ENCODE results near the gene ZDHHC6.
"Not testable (repeated sequence)": the region's sequence is repeated elsewhere in the genome, so short reads cannot be mapped to it uniquely, and the experiment has no call there.

Gene ZDHHC6

DNA sequence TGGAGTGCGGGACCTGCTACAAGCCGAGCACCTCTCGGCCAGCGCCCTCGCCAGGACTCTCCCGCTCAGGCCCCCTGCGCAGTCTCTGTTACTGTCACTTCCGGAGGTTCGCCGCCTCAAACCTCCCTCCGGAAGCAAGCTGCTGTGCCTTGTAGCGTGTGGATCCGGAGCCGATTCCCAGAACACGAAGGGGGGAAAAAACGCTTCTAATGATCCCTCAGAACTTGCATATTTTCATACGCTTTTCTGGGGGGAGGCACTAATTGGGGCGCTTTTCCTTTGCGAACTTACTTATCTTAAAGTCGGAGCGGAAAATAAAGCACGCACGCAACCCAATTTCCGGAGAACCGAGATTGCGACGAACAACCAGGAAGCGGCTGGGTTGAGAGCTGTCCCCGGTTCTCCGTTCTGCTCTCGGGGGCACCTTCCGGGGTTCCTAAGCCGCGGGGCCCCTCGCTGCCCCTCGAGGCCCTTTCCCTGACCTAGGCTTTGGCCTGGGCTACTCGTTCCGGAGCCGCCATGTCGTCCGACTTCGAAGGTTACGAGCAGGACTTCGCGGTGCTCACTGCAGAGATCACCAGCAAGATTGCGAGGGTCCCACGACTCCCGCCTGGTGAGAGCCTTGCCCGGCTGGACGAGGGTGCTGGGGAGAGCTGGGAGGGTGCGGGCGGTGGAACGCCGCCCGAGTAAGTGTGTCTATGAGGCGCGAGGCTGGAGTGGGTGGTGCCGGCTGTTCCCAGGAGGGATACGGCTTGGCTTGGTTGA, at the start of gene ZDHHC6, which contains the start of gene VTI1A:
Gene ZDHHC6 (minus strand): TSS at position 60 of the 765 bp plus-strand sequence. CDS start 1,478 bp downstream, outside the sequence.
Gene VTI1A (plus strand): TSS at position 361 of the 765 bp plus-strand sequence. CDS start 159 bp downstream, at position 520.
- DNase-seq (ENCODE audit: low read depth), result peak; percentile 54

GRCh38 chr10:112492736-112493135, 46.0 kb upstream of the ZDHHC6 start:
- DNase-seq (ENCODE audit: low read depth), result no peak

- DNase-seq (ENCODE audit: low read depth), result no peak
These were observed 44.4 kb upstream of the ZDHHC6 start for GRCh38 chr10:112491144-112491543.

- DNase-seq (ENCODE audit: low read depth), result no peak
These were observed 43.8 kb upstream of the ZDHHC6 start for GRCh38 chr10:112490545-112490944.

DNA sequence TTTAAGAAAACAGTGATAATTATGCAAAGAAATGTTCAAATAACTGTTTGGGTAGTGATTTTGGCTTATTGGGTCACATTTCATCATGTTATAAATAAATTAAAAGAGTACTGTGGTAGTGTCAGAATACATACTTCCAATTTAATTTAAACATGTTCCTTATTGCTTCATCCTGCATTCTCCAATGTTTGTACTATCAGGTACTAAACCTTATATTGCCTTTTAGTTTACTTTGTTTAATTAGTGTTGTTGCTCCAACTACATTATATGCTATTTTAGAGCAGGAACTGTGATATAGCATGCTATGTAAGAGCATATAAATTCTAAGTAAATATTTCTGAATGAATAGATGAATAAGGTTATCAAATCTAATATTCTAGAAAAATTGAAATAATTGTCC, 41.2 kb upstream of the ZDHHC6 start:
- no peak for DNase-seq (ENCODE audit: low read depth)

DNA sequence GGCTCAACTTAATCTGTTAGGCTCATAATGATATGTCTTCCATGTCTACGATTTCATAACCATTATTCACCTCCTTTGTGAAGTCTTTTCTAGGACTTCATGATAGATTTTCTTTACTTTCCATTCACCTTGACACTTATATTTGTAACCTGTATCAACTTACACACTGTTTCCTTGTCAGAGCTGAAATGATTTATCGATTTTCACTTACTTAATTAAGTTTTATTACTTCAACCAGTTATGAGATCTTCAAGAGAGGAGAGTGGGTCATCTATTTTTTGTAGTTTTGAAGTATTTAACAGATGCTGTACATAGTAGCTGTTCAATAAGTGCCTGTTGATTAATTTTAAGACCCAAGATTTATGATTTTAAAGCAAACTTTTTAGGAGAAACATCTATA, 37.7 kb upstream of the ZDHHC6 start:
- DNase-seq (ENCODE audit: low read depth), result no peak

DNA sequence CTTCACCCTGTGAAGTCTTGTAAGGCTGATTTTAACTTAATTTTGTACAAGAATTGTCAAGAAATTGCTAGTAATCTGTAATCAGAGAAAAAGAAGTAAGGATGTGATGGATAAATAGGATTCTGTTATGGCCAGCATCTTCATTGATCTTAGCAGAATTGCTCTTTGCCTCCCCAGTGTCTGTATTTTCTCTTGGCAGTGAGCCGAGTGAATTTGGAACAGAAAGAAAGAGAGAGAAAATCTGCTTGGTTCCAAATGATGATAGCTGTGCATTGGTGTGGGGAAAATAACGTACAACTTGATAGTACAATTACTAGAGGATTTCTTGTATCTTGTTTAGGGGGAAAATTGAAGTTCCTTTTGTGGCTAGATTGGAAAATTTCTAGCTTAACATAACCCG, 34.9 kb upstream of the ZDHHC6 start:
- DNase-seq (ENCODE audit: low read depth), result no peak

GRCh38 chr10:112475575-112476218, 29.0 kb upstream of the ZDHHC6 start:
- DNase-seq (ENCODE audit: low read depth), result no peak

DNA sequence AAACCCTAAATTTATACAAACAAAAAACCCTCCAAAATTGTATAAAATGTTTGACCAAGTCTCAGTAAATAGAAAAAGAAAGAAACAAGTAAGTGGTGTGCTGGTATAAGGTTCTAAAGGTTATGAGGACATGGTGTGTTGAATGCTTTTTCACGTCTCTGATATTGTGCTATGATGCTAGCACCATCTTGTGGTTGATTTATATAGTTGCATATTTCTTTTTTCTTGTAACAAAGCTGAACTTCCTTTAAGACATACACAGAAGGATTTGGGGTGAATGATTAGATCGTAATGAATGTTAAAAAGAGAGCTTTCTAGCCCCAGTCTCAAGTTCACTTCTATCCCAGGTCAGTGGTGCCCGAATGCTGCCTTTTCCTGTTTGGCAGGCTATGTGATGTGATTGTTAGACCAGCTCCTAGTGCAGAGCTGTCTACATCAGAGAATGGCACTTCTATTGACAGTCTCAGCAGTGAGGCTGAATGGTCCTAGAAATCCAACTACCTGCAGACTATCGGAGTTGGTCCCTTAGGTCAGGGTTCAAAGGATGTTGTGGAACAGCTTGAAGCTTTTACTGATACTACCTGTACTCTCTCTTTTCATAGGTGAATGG, 25.3 kb upstream of the ZDHHC6 start:
- no peak for DNase-seq (ENCODE audit: low read depth)

GRCh38 chr10:112467541-112468075, 20.9 kb upstream of the ZDHHC6 start:
- no peak for DNase-seq (ENCODE audit: low read depth)

DNA sequence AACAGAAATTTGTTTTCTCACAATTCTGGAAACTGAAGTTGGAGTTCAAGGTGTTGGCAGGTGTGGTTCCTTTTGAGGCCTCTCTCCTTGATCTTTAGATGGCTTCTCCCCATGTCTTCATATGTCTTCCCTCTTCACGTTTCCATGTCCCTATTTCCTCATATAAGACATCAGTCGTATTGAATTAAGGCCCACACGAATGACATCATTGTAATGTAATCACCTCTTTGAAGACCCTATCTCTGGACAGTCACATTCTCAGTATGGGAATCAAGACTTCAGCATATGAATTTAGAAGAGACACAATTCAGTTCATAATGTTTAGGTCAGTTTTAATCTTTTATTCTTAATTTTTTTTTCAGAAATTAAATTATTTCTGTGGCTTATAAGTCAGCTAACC, 20.1 kb upstream of the ZDHHC6 start:
- no peak for DNase-seq (ENCODE audit: low read depth)

GRCh38 chr10:112465299-112465883, 18.7 kb upstream of the ZDHHC6 start:
- DNase-seq (ENCODE audit: low read depth), result no peak

- not testable (repeated sequence) for DNase-seq (ENCODE audit: low read depth)
These were observed 17.4 kb upstream of the ZDHHC6 start for GRCh38 chr10:112464074-112464473.

DNA sequence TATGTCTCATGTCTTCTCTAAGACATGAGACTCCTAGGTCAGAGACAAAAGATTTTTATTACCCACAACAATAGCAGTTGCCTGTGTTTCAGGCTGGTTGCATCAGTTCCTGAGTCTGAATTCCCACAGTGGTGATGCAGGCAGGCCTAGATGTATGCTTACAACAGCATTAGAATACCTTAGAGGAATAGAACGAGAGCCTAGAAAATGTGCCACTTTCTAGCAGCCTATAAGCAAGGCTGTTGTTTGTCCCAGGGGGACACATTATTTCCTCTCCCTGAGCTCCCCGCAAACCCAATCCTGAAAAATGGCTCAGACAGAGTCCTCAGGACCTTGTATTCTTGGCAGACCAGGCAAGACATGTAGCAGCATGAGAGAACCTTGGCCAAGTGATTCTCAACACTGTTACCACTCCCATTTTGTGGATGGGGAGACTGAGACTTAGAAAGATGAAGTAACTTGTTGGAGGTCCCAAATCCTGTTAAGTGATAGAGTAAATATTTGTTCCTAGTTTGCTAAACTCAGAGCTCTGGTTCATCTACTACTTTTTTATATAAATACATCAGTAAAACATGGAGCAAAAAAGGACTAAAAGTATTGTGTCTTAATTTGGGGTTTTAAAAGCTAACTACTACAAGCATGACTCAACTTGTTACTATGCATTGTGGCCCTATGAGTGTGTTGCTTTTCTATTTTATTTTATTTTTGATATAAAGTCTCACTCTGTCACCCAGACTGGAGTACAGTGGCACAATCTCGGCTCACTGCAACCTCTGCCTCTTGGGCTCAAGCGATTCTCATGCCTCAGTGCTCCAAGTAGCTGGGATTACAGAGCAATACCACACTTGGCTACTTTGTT, 14.5 kb upstream of the ZDHHC6 start:
- DNase-seq (ENCODE audit: low read depth), result no peak

DNA sequence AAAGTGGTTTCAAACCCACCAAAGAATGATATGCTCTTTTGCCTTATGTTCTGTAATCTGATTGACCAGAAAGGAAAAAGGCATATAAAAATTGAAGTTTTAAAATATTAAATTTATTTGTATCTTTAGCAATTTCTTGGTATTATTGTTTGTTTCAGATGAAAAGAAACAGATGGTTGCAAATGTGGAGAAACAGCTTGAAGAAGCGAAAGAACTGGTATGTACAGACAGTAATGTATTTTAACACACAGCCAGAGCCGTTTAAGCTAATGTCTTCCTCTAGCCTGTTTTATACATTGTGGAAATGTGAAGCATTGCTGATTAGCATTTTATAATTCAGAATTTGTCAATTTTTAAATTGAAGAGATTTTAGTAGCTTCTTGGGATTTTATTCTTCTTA, 13.7 kb upstream of the ZDHHC6 start:
- no peak for DNase-seq (ENCODE audit: low read depth)

DNA sequence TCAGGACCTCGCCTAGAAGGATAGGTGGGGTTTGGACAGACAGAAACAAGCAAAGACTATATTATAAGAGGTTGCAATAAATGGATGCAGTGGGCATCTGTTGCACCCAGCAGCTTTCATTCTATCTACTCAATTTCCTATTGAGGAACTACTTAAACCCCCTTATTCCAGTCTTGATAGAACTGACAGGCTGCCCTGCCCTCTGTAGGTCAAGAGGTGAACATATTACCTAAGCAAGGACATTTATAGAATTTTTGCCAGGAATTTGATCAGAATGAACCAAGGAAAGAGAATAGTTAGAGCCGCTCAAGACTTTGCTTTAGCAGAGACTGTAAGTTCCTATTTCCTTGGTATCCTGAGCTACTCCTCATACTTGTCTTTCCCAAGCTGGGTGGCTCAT, 9.8 kb upstream of the ZDHHC6 start:
- DNase-seq (ENCODE audit: low read depth), result no peak

- no peak for DNase-seq (ENCODE audit: low read depth)
These were observed 8.4 kb upstream of the ZDHHC6 start for GRCh38 chr10:112454910-112455779.

DNA sequence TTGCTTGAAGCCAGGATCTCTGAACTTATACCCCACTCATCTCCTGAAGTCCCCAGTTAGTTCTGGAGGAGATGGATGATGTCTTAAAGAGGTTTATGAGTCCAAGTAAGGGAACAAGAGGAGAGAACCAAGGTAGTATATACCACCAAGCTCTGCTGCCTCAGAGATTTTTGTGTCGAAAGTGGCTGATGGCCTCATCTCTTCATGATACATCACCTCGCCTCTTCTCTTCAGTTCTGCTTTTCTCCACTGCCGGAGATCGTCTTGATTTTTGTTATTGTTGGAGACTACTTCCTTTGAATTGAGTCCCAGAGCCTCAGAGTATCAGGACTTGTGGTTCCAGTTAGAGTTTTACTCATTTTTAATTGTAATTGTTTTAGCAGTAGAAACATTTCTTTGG, 2.2 kb upstream of the ZDHHC6 start:
- DNase-seq (ENCODE audit: low read depth), result no peak

GRCh38 chr10:112447620-112447928, 860 bp upstream of the ZDHHC6 start:
- DNase-seq (ENCODE audit: low read depth), result no peak

DNA sequence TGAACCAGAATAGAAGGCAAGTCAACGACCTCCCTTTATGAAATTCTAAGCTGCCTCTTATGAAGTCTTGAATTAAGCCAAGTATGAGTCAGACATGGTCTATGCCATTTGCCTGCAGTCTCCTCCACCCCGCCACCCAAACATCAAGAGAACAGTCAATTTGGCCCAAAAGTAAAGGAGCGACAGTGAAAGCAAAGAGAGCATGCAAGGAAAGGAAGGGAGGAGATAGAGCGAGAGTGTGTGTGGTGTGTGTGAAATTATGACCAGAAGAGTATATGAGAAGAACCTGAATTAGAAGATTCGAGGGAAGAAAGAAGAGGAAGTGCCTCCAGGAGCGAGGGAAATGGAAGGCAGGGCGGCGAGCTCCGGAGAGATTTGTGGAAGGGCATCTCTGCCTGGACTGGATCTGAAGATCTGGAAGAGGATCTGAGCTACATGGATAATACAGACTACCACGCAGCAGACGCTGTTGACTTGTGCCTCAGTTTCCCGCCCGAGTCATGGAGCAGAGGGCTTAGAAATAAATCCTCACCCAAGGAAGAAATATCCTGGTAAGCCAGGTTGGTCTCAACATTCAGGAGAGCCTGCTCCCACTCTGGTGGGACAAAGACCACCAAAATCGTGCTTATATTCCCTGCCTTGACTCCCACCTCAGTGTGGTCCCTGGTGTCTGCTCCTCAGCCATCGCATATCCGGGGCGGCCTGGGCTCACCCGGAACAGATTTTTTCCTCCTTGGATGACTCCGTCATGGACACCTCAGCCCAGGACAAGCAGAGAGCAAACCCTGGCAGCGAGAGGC, 459 bp downstream of the ZDHHC6 start:
- no peak for DNase-seq (ENCODE audit: low read depth)

Data from CMK (cell line).